ENCODE measurements around the gene SLU7.
"Not testable (repeated sequence)": the region's sequence is repeated elsewhere in the genome, so short reads cannot be mapped to it uniquely, and the experiment has no call there.

The SLU7 gene

GRCh38 chr5:160450164-160450932 is 31.5 kb upstream of the SLU7 start:
- DNase-seq, result no peak

DNA sequence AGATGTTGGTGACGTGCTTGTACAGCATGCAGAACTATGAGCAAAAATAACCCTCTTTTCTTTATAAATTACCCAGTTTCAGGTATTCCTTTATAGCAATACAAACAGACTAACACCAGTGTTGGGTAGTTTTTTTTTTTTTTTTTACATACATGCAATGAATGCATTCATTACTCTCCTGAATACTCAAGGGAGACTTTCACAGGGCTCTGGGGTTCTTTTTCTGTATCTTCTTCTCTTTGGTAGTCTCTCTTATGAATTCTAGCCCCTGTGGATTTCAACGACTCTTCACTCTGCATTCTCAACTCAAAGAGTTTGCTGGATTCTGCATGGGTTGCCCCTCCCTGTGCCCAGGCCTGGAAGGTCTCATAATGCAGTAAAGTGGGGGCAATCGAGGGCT is 30.6 kb upstream of the SLU7 start:
- no peak for DNase-seq

- DNase-seq, result no peak
Observed at GRCh38 chr5:160448886-160449285, 30.0 kb upstream of the SLU7 start.

DNA sequence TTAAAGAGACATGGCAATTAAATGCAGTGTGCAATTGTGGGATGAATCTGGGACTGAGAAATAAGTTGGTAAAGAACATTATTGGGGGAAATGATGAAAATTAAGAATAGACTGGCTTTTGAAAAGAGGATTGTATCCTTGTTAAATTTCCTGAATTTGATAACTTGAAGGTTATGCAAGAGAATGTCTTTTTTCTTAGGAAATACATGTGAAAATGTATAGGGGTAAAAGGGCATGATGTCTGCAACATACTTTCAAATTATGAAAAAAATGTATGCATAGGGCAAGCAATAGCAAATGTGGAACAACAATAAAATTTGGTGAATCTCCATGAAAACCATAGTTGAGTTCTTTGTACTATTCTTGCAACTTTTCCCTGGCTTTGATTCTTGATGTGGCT is 26.9 kb upstream of the SLU7 start:
- no peak for DNase-seq

DNA sequence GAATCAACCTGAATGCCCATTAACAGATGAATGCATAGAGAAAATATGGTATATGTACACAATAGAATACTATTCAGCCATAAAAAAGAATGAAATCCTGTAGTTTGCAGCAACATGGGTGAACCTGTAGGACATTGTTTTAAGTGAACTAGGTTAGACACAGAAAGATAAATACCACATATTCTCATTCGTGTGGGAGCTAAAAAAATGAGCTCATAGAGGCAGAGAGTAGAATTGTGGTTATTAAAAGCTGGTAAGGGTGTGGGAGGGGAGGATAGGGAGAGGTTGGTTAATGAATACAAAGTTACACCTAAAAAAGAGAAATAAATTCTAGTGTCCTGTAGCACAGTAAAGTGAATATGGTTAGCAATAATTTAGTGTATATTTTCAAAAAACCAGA is 26.3 kb upstream of the SLU7 start:
- DNase-seq, result no peak

- DNase-seq, result no peak
Observed at GRCh38 chr5:160444407-160444806, 25.5 kb upstream of the SLU7 start.

GRCh38 chr5:160442824-160443431 is 24.0 kb upstream of the SLU7 start:
- no peak for DNase-seq

DNA sequence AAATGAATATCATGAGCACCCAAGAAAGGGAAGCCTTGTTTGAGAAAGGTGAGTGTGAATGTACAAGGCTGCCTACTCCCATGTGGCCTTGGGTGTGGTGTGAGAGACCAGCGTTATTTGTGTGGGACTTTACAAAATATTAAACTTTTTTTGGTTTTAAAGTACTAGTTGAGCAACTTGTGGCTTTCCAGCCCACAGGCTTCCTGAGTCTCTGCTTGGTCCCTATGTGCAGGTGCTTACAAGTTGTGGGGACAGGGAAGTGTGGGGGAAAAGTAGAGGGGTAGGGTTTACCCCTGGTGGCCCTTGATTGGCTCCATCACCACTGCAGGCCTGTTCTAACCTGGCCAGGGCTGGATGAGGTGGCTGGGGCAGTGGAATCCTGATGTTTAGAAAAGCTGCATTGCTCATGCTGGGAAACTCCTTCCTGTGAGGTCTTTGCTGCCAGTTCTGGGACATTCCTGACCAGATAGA is 22.5 kb upstream of the SLU7 start:
- no peak for DNase-seq

GRCh38 chr5:160439205-160439600 is 20.3 kb upstream of the SLU7 start:
- DNase-seq, result peak; percentile 72

DNA sequence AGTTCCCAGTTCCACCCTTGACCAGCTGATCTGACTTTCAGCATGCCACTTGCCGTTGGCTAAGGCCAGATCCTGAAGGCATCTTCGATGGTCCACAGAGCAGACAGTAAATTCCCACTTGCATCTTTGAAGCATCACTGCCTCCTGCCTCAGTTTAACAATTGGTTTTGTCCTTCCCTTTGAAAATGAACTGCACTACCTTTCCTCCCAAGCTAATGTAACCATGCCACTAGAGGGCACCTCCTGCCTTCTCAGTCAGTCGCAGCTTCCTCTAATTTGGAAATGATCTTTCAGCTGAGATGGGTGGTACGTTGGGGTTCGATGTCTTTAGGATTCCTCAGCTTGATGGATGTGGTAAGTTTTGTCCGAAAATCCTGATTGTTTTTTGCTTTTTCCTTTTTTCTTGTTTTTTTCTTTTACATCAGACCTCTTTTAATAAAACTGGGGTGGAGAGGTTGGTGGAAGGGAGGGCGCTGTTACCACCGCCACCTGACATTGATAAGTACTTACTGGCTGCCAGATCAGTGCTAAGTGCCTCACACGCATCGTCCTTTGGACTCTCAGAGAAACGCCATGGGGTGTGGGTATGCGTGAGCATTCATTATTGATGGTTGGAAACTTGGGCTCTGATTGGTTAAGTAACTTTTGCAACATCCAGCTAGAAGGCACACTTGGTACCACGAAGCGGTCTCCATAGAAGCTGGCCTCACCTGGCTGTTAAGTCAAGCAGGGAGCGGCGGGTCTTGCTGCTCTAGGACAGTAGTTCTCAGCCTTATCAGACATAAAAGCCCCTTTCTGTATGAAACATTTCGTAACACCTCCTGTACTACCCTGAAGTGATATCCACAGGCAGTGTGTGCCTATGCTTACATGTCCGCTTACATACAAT is 19.7 kb upstream of the SLU7 start:
- peak; percentile 59 for DNase-seq

DNA sequence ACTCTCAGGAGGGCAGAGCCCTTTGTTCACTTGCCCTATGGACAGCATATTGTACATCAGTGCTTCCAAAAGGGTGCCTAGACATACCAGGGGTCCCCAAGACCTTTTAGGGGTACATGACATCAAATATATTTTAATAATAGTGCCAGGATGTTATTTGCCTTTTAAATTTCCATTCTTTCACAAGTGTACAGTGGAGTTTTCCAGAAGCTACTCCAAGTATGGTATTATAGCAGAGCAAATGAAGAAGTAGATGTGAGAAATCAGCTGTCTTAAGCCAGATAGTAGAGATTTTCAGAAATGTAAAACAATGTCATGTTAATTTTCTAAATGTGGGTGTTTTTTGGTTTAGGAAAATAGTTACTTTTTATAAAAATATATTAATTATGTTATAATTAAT is 18.4 kb upstream of the SLU7 start:
- no peak for DNase-seq

DNA sequence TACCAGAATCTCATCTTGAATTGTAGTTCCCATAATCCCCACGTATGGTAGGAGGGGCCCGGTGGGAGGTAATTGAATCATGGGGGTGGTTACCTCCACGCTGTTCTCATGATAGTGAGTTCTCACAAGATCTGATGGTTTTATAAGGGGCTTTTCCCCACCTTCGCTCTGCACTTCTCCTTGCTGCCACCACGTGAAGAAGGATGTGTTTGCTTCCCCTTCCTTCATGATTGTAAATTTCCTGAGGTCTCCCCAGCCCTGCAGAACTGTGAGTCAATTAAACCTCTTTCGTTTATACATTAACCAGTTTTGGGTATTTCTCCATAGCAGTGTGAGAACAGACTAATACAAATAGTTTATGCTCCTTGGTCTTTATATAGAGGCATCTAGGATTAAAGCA is 17.8 kb upstream of the SLU7 start:
- DNase-seq, result not testable (repeated sequence)

GRCh38 chr5:160436017-160436416 is 17.1 kb upstream of the SLU7 start:
- no peak for DNase-seq

GRCh38 chr5:160435532-160435931 is 16.7 kb upstream of the SLU7 start:
- no peak for DNase-seq

- DNase-seq, result peak; percentile 18
Observed at GRCh38 chr5:160434022-160434531, 15.2 kb upstream of the SLU7 start.

- no peak for DNase-seq
Observed at GRCh38 chr5:160432787-160433186, 13.9 kb upstream of the SLU7 start.

GRCh38 chr5:160432196-160432595 is 13.3 kb upstream of the SLU7 start:
- no peak for DNase-seq

DNA sequence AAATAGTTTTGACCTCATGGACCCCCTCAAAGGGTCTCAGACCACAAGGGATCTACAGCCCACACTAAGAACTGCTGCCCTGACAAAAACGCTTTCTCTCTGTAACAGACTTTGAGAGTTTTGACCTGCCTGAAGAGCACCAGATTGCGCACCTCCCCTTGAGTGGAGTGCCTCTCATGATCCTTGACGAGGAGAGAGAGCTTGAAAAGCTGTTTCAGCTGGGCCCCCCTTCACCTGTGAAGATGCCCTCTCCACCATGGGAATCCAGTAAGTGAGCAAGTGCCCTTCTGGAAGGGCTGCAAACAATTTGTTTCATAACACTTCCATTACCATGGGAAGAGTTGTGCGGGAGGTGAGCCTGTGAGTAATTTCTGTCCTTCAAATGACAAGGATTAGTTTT is 8.7 kb upstream of the SLU7 start:
- DNase-seq, result no peak

DNA sequence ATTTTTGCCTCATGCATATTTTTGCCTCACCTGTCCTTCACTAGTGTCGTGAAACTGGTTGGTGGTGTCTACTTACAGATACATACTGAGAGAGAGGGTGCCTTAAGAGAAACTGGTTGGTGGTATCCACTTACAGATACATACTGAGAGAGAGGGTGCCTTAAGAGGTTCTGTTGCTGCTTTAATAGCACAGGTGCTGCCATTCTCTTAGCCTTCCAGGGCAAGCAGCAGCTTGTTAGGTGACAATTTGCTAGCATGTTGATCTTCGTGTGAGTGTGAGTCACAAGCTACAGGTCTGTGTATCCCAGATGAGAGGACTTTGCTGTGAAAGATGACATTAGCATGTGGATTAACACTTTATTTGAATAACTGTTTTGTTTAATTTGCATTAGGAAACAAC is 4.2 kb upstream of the SLU7 start:
- DNase-seq, result no peak

- DNase-seq, result peak; percentile 83
Observed at GRCh38 chr5:160421625-160422258, 2.9 kb upstream of the SLU7 start, which contains the start of gene PTTG1. Gene PTTG1 (plus strand): TSS chr5:160421855. CDS start chr5:160422313, 458 bp downstream.

GRCh38 chr5:160420331-160420610 is 1.4 kb upstream of the SLU7 start:
- no peak for DNase-seq

- DNase-seq, result no peak
Observed at GRCh38 chr5:160419458-160420330, 813 bp upstream of the SLU7 start.
